Effector CD4-positive, alpha-beta T cell (primary cell): ENCODE measurements around the gene SPINDOC.
"Not testable (repeated sequence)": the region's sequence is repeated elsewhere in the genome, so short reads cannot be mapped to it uniquely, and the experiment has no call there.

Source experiments
- DNase-seq: peaks from one replicate; pipeline ENCODE4 v3.0.0-alpha.2; 2020

SPINDOC gene

GRCh38 chr11:63858628-63859550 lies 45.6 kb downstream of the SPINDOC start:
- no peak for DNase-seq

- DNase-seq, result no peak
These were observed 49.7 kb downstream of the SPINDOC start for GRCh38 chr11:63862923-63863322.

GRCh38 chr11:63863620-63864019 lies 50.4 kb downstream of the SPINDOC start:
- not testable (repeated sequence) for DNase-seq

- peak; percentile 64 for DNase-seq
These were observed 53.0 kb downstream of the SPINDOC start for GRCh38 chr11:63866211-63866610.

- no peak for DNase-seq
These were observed 54.3 kb downstream of the SPINDOC start for GRCh38 chr11:63867511-63867910.

GRCh38 chr11:63868399-63869064 lies 55.3 kb downstream of the SPINDOC start:
- DNase-seq, result no peak

- DNase-seq, result no peak
These were observed 55.9 kb downstream of the SPINDOC start for GRCh38 chr11:63869171-63869591.

- no peak for DNase-seq
These were observed 56.4 kb downstream of the SPINDOC start for GRCh38 chr11:63869683-63870082.

- DNase-seq, result no peak
These were observed 57.3 kb downstream of the SPINDOC start for GRCh38 chr11:63870351-63871140.

GRCh38 chr11:63871962-63872799 lies 58.9 kb downstream of the SPINDOC start:
- DNase-seq, result no peak

GRCh38 chr11:63872800-63873197 lies 59.5 kb downstream of the SPINDOC start:
- no peak for DNase-seq

GRCh38 chr11:63873311-63873710 lies 60.1 kb downstream of the SPINDOC start:
- DNase-seq, result no peak

- DNase-seq, result no peak
These were observed 61.3 kb downstream of the SPINDOC start for GRCh38 chr11:63874511-63874910.

- DNase-seq, result no peak
These were observed 62.3 kb downstream of the SPINDOC start for GRCh38 chr11:63875506-63876065.

- DNase-seq, result no peak
These were observed 63.4 kb downstream of the SPINDOC start for GRCh38 chr11:63876616-63877015.
